Measurements from ENCODE around the gene TUBGCP3. TPM values are rescaled to one million over a fixed set of nuclear protein-coding genes. Genes with fewer than 3 reads are reported as not detected.

TUBGCP3 gene
- total RNA-seq, 1 donor from 2014 or later = 31.8 TPM

GRCh38 chr13:112624602-112625430, 36.9 kb upstream of the TUBGCP3 start:
- Mint-ChIP-seq H3K27ac (no peak overlapping the region), H3K27me3 (peaks cover 22% of the 10 kb centered on the region), H3K4me3 (ENCODE audit: low read depth) (no peak overlapping the region), H3K36me3 (ENCODE audit: insufficient read depth) (no peaks in the 10 kb centered on the region), H3K4me1 (ENCODE audit: low read depth) (peaks cover 3% of the 10 kb centered on the region), H3K9me3 (ENCODE audit: low read depth) (no peaks in the 10 kb centered on the region)
- TF ChIP-seq, protein P1, sequence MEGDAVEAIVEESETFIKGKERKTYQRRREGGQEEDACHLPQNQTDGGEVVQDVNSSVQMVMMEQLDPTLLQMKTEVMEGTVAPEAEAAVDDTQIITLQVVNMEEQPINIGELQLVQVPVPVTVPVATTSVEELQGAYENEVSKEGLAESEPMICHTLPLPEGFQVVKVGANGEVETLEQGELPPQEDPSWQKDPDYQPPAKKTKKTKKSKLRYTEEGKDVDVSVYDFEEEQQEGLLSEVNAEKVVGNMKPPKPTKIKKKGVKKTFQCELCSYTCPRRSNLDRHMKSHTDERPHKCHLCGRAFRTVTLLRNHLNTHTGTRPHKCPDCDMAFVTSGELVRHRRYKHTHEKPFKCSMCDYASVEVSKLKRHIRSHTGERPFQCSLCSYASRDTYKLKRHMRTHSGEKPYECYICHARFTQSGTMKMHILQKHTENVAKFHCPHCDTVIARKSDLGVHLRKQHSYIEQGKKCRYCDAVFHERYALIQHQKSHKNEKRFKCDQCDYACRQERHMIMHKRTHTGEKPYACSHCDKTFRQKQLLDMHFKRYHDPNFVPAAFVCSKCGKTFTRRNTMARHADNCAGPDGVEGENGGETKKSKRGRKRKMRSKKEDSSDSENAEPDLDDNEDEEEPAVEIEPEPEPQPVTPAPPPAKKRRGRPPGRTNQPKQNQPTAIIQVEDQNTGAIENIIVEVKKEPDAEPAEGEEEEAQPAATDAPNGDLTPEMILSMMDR (IDR thresholded peaks at IDR 0.05; ENCODE audit: unreplicated experiment) = no peak
- DNase-seq (ENCODE audit: low spot score, unreplicated experiment) = no peak

GRCh38 chr13:112624040-112624439, 36.1 kb upstream of the TUBGCP3 start:
- no peaks in the 10 kb centered on the region for H3K9me3 Mint-ChIP-seq (ENCODE audit: low read depth)
- peaks cover 3% of the 10 kb centered on the region for H3K4me1 Mint-ChIP-seq (ENCODE audit: low read depth)
- peaks cover 22% of the 10 kb centered on the region for H3K27me3 Mint-ChIP-seq
- no peak overlapping the region for H3K4me3 Mint-ChIP-seq (ENCODE audit: low read depth)
- no peak overlapping the region for H3K27ac Mint-ChIP-seq
- TF ChIP-seq, protein P1 (IDR thresholded peaks at IDR 0.05; ENCODE audit: unreplicated experiment) = no peak
- H3K36me3 Mint-ChIP-seq (ENCODE audit: insufficient read depth) = no peaks in the 10 kb centered on the region
- DNase-seq (ENCODE audit: low spot score, unreplicated experiment) = no peak

DNA sequence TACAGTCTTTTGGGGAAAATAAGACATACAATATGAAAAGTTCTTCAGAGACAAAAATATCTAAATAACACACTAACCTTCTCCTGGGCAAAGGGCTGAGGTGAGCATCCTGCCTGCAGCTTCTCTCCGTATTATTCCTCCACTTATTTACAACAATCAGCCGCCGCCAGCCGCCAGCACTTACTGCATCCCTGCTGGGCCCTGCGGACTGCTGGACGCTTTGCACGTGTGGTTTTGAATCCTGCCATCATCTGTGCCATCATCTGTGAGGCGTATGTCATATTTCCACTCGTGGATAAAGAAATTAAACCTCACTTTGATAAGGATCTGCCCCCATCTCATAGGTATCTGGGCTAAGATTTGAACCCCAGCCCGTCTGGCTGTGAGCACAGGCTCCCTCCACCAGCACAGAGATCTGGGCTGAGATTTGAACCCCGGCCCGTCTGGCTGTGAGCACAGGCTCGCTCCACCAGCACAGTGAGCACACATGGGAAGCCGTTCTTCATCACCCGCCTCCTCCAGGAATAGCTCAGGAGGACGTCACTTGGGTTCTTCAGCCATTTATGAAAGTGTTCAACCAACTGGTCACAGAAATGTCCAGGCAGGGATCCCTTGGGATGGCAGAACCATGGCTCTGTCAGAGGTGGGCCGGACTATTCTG, 35.2 kb upstream of the TUBGCP3 start:
- Mint-ChIP-seq H3K27ac (no peak overlapping the region), H3K36me3 (ENCODE audit: insufficient read depth) (no peaks in the 10 kb centered on the region), H3K4me3 (ENCODE audit: low read depth) (no peak overlapping the region), H3K27me3 (peaks cover 22% of the 10 kb centered on the region), H3K9me3 (ENCODE audit: low read depth) (no peaks in the 10 kb centered on the region), H3K4me1 (ENCODE audit: low read depth) (peaks cover 3% of the 10 kb centered on the region)
- DNase-seq (ENCODE audit: low spot score, unreplicated experiment) = no peak
- TF ChIP-seq, protein P1 (IDR thresholded peaks at IDR 0.05; ENCODE audit: unreplicated experiment) = no peak

DNA sequence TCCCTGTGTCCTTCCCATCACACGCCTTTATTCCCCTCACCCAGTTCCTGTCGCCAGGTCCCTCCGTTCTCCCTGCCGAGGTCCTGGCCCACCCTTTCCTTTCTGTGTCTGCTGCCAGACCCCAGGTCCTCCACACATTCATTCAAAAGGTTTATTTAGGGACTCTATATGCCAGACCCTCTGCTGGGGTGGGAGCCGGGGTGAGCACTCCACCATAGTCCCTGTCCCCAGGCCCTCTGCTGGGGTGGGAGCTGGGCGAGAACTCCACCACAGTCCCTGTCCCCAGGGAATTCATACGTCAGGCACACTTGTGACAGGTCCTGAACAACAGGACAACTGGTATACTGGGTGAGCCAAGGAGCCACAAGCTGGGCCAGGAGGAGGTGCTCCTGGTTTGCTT, 34.4 kb upstream of the TUBGCP3 start:
- Mint-ChIP-seq H3K4me3 (ENCODE audit: low read depth) (no peak overlapping the region), H3K4me1 (ENCODE audit: low read depth) (peaks cover 3% of the 10 kb centered on the region), H3K36me3 (ENCODE audit: insufficient read depth) (no peaks in the 10 kb centered on the region), H3K27me3 (peaks cover 22% of the 10 kb centered on the region), H3K27ac (no peak overlapping the region), H3K9me3 (ENCODE audit: low read depth) (no peaks in the 10 kb centered on the region)
- TF ChIP-seq, protein P1 (IDR thresholded peaks at IDR 0.05; ENCODE audit: unreplicated experiment) = no peak
- DNase-seq (ENCODE audit: low spot score, unreplicated experiment) = no peak

DNA sequence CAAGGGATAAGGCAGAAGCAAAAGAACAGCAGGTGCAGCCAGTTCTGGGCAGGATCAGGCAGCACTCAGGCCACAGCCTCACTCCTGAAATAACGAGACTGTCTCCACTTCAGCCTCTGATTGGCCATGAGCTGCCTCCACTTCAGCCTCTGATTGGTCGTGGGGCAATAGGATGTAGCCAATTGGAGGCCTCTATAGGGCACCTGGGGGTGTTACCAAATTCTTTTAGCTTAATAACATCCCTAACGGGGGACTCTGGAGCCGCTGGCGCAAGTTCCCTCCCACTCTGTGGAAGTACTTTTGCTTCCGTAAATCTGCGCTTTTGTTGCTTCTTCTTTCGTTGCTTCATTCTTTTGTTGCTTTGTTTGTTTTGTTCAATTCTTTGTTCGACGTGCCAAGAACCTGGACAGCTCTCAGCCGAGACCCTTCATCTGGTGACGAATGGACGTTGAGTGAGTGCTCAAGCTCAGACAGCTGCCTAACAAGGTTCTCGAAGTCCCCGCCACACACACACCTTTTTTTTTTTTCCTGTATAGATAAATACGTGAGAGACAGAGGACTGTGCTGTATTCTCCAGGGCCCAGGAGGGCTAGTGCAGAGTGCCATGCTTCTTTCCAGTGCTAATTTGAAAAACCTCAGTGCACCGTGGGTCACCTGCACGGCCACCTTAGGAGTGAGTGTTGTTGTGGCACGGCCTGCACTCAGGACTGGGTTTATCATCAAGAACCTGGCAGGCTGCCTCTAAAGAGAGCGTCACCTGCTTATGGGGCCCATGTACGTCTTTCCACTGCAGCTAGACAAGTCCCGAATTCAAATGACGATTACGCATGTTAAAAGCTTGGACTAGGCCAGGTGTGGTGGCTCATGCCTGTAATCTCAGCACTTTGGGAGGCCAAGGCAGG, 32.0 kb upstream of the TUBGCP3 start:
- Mint-ChIP-seq H3K4me3 (ENCODE audit: low read depth) (peak overlapping the region; percentile 64), H3K4me1 (ENCODE audit: low read depth) (peaks cover 4% of the 10 kb centered on the region), H3K36me3 (ENCODE audit: insufficient read depth) (no peaks in the 10 kb centered on the region)

More for the DNA sequence above, 32.0 kb upstream of the TUBGCP3 start:
- Mint-ChIP-seq H3K27me3 (peaks cover 33% of the 10 kb centered on the region), H3K9me3 (ENCODE audit: low read depth) (no peaks in the 10 kb centered on the region), H3K27ac (peak overlapping the region; percentile 10)
- TF ChIP-seq, protein P1 (IDR thresholded peaks at IDR 0.05; ENCODE audit: unreplicated experiment) = no peak
- peak; percentile 36 for DNase-seq (ENCODE audit: low spot score, unreplicated experiment)

Measured in progenitor cell of endocrine pancreas (in vitro differentiated cells).